Measurements from ENCODE around the gene CCNL2. TPM values are rescaled to one million over a fixed set of nuclear protein-coding genes. Genes with fewer than 3 reads are reported as not detected.
A peak's percentile ranks its signal among the peaks of the same experiment; 100 is the strongest.

CCNL2 gene
- total and polyA plus RNA-seq, 2 of the 13 experiments (the other 11 are each of a cell fraction or from before 2014, with no cell fraction given), result 105 to 340 TPM

DNA sequence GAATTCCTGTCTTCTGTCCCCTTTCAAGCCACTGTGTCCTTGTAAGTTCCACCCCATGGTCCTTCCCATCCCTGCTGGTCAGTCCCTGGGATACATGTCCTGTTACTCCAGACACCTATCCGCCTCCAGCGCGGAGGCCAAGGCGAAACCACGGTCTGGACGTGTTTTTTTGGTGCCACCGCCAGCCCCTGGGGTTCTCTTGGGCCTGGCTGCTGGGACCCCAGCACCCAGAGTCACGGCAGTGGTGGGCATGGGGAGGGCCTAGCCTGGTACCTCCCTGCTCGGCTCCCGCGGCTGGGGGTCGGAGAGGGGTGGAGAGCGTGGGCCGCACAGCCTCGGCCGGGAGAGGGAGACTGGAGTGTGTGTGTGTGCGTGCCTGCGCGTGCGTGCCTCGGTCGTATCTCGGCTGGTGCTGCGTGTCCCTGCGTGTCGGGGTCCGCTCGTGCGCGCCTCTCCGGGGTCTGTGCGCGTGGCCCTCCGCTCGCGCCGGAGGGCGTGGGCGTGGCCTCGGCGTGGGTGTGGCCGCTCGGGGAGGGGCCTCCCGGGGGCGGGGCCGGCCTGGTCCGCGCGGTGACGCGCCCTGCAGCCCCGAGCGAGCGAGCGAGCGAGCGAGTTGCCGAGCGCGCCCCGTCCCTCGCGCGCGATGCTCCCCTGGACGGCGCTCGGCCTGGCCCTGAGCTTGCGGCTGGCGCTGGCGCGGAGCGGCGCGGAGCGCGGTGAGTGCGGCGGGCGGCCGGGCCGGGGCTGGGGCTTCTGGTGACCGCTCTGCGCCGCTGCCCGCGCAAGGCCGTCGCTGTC lies 36.2 kb upstream of the CCNL2 start, which contains the start of gene VWA1 (continued):
- TF ChIP-seq, protein P1, sequence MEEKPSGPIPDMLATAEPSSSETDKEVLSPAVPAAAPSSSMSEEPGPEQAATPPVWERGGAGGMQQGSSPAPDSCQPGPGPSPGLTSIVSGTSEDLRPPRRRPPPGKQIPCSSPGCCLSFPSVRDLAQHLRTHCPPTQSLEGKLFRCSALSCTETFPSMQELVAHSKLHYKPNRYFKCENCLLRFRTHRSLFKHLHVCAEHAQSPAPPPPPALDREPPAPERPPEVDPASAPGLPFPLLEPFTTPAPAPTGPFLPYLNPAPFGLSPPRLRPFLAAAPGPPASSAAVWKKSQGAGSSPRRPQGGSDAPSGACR (CRISPR knock-in tag; IDR thresholded peaks at IDR 0.05), result 0 out of 2 replicates have a peak, but pooled peaks have one; percentile 31
- TF ChIP-seq KLF16 (CRISPR knock-in tag; IDR thresholded peaks at IDR 0.05), result no peak; a peak in 1 of 4 replicates
- no peak for TF ChIP-seq ZNF34 (CRISPR knock-in tag; IDR thresholded peaks at IDR 0.05; ENCODE audit: borderline replicate concordance)
- peak; percentile 78; the same call in 1 of the 2 replicates for TF ChIP-seq MTA1 (CRISPR knock-in tag; IDR thresholded peaks at IDR 0.05; ENCODE audit: borderline replicate concordance)
- TF ChIP-seq, protein P2, sequence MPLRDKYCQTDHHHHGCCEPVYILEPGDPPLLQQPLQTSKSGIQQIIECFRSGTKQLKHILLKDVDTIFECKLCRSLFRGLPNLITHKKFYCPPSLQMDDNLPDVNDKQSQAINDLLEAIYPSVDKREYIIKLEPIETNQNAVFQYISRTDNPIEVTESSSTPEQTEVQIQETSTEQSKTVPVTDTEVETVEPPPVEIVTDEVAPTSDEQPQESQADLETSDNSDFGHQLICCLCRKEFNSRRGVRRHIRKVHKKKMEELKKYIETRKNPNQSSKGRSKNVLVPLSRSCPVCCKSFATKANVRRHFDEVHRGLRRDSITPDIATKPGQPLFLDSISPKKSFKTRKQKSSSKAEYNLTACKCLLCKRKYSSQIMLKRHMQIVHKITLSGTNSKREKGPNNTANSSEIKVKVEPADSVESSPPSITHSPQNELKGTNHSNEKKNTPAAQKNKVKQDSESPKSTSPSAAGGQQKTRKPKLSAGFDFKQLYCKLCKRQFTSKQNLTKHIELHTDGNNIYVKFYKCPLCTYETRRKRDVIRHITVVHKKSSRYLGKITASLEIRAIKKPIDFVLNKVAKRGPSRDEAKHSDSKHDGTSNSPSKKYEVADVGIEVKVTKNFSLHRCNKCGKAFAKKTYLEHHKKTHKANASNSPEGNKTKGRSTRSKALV (CRISPR knock-in tag; IDR thresholded peaks at IDR 0.05), result peak; percentile 66; the same call in 1 of the 2 replicates
- TF ChIP-seq, protein P3, sequence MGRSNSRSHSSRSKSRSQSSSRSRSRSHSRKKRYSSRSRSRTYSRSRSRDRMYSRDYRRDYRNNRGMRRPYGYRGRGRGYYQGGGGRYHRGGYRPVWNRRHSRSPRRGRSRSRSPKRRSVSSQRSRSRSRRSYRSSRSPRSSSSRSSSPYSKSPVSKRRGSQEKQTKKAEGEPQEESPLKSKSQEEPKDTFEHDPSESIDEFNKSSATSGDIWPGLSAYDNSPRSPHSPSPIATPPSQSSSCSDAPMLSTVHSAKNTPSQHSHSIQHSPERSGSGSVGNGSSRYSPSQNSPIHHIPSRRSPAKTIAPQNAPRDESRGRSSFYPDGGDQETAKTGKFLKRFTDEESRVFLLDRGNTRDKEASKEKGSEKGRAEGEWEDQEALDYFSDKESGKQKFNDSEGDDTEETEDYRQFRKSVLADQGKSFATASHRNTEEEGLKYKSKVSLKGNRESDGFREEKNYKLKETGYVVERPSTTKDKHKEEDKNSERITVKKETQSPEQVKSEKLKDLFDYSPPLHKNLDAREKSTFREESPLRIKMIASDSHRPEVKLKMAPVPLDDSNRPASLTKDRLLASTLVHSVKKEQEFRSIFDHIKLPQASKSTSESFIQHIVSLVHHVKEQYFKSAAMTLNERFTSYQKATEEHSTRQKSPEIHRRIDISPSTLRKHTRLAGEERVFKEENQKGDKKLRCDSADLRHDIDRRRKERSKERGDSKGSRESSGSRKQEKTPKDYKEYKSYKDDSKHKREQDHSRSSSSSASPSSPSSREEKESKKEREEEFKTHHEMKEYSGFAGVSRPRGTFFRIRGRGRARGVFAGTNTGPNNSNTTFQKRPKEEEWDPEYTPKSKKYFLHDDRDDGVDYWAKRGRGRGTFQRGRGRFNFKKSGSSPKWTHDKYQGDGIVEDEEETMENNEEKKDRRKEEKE (IDR thresholded peaks at IDR 0.05), result no peak
- TF ChIP-seq FOXP1 (IDR thresholded peaks at IDR 0.05), result no peak
- no peak for TF ChIP-seq FOXP1 (CRISPR knock-in tag; IDR thresholded peaks at IDR 0.05)
- TF ChIP-seq ZFAT (CRISPR knock-in tag; conservative IDR thresholded peaks at IDR 0.05), result no peak; the same call in 1 of the 2 replicates
- no peak for TF ChIP-seq ZNF709 (CRISPR knock-in tag; IDR thresholded peaks at IDR 0.05)
- TF ChIP-seq, protein P4, sequence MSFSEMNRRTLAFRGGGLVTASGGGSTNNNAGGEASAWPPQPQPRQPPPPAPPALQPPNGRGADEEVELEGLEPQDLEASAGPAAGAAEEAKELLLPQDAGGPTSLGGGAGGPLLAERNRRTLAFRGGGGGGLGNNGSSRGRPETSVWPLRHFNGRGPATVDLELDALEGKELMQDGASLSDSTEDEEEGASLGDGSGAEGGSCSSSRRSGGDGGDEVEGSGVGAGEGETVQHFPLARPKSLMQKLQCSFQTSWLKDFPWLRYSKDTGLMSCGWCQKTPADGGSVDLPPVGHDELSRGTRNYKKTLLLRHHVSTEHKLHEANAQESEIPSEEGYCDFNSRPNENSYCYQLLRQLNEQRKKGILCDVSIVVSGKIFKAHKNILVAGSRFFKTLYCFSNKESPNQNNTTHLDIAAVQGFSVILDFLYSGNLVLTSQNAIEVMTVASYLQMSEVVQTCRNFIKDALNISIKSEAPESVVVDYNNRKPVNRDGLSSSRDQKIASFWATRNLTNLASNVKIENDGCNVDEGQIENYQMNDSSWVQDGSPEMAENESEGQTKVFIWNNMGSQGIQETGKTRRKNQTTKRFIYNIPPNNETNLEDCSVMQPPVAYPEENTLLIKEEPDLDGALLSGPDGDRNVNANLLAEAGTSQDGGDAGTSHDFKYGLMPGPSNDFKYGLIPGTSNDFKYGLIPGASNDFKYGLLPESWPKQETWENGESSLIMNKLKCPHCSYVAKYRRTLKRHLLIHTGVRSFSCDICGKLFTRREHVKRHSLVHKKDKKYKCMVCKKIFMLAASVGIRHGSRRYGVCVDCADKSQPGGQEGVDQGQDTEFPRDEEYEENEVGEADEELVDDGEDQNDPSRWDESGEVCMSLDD (CRISPR knock-in tag; IDR thresholded peaks at IDR 0.05; ENCODE audit: borderline replicate concordance), result no peak
- peak; percentile 65 for TF ChIP-seq DNMT1 (CRISPR knock-in tag; IDR thresholded peaks at IDR 0.05)
- TF ChIP-seq, protein P5, sequence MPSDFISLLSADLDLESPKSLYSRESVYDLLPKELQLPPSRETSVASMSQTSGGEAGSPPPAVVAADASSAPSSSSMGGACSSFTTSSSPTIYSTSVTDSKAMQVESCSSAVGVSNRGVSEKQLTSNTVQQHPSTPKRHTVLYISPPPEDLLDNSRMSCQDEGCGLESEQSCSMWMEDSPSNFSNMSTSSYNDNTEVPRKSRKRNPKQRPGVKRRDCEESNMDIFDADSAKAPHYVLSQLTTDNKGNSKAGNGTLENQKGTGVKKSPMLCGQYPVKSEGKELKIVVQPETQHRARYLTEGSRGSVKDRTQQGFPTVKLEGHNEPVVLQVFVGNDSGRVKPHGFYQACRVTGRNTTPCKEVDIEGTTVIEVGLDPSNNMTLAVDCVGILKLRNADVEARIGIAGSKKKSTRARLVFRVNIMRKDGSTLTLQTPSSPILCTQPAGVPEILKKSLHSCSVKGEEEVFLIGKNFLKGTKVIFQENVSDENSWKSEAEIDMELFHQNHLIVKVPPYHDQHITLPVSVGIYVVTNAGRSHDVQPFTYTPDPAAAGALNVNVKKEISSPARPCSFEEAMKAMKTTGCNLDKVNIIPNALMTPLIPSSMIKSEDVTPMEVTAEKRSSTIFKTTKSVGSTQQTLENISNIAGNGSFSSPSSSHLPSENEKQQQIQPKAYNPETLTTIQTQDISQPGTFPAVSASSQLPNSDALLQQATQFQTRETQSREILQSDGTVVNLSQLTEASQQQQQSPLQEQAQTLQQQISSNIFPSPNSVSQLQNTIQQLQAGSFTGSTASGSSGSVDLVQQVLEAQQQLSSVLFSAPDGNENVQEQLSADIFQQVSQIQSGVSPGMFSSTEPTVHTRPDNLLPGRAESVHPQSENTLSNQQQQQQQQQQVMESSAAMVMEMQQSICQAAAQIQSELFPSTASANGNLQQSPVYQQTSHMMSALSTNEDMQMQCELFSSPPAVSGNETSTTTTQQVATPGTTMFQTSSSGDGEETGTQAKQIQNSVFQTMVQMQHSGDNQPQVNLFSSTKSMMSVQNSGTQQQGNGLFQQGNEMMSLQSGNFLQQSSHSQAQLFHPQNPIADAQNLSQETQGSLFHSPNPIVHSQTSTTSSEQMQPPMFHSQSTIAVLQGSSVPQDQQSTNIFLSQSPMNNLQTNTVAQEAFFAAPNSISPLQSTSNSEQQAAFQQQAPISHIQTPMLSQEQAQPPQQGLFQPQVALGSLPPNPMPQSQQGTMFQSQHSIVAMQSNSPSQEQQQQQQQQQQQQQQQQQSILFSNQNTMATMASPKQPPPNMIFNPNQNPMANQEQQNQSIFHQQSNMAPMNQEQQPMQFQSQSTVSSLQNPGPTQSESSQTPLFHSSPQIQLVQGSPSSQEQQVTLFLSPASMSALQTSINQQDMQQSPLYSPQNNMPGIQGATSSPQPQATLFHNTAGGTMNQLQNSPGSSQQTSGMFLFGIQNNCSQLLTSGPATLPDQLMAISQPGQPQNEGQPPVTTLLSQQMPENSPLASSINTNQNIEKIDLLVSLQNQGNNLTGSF (CRISPR knock-in tag; IDR thresholded peaks at IDR 0.05), result 0 out of 2 replicates have a peak, but pooled peaks have one; percentile 45
- no peak for TF ChIP-seq PRMT3 (CRISPR knock-in tag; IDR thresholded peaks at IDR 0.05; ENCODE audit: borderline replicate concordance, low read depth)
